PFSK-1 (cell line): ENCODE data around the gene TAF4.

Source experiments
- POLR2AphosphoS5 ChIP-seq: IDR thresholded peaks from 2 replicates; pipeline ENCODE4 v1.6.1; 2012; ENCODE audit warnings: low read depth, mild to moderate bottlenecking, control low read depth, low read length, moderate library complexity
- SIN3A ChIP-seq: IDR thresholded peaks from 2 replicates; pipeline ENCODE4 v1.6.1; 2012; ENCODE audit warnings: mild to moderate bottlenecking, low read length, moderate library complexity, borderline replicate concordance; ENCODE audit not compliant: insufficient read depth

GRCh38 chr20:62004614-62005013 lies 61.1 kb downstream of the TAF4 start:
- no peak for TF ChIP-seq POLR2AphosphoS5
- TF ChIP-seq SIN3A: no peak
